Measurements from ENCODE around the gene SPAG17.
"Not testable (repeated sequence)": the region's sequence is repeated elsewhere in the genome, so short reads cannot be mapped to it uniquely, and the experiment has no call there.

The SPAG17 gene

GRCh38 chr1:117971777-117972176 lies 213.3 kb downstream of the SPAG17 start:
- DNase-seq (ENCODE audit: low read depth), result no peak

DNA sequence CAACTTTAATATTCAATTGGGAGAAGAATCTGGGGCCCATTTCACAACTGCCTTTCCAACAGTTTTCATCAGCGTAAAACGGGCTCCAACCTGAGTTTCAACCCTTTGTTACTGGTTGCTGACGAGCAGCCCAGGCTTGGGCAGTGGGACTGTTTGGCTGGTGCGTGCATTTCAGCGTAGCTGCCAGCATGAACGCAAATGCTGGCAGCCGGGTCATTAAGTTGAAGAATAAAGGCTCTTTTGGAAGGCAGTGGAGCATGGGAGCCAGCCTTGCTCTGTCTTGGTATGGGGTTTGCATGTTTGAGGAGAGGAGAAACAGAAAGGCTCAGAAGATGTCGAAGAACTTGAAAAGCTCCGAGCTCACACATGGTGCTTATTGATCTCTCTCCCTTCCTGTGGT lies 214.8 kb downstream of the SPAG17 start:
- DNase-seq (ENCODE audit: low read depth), result no peak

DNA sequence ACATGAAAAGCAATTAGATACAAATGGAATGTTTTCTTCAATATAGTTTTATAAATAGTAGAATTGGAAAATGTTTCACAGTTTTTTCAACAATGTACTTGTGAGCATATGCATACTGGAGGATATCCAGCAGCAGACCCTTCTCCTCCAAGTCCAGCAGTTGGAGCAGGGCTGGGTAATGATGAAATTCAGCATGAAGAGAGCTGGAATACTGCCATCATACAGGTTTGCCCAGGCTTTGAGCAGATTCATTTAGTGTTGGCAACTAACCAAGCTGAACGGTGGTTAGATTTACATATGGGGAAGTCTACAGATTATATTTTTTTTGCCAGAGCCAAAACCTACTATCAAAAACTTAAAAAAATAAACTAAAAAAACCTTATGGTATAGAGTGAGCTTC lies 217.1 kb downstream of the SPAG17 start:
- DNase-seq (ENCODE audit: low read depth), result no peak

GRCh38 chr1:117967477-117967876 lies 217.6 kb downstream of the SPAG17 start:
- DNase-seq (ENCODE audit: low read depth), result no peak

DNA sequence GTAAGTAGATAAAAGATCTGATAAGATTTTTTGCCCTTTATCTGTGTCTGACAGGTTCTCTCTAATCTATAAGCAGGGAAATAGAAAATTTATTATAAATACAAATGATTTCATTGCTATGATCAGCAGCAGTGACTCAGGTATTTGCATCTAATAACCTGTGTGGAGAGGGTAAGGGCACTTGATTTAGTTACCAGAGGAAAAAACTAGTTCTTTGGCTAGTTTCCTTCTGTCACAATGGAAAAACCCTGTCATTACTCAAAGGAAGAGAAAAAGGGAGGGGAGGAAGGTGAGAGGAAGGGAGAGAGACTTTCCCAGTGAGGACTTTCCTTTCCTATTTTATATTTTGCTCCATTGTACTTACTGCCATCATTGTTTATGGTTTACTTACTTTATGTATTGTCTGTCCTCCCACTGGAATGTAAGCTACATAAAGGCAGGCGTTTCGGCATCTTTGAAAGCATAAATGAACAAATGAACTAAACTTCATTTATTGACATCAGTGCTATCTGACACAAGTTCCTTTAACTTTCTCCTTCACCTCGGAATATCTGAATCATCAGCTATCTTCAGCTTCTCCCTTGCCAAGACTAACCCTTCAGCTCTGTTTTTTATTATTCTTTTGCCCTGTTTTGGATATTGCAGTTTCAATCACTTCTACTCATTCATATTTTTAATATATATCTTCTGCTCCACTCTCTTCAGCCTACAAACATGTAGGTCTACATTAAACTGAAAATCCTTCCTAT lies 220.6 kb downstream of the SPAG17 start:
- DNase-seq (ENCODE audit: low read depth), result no peak

DNA sequence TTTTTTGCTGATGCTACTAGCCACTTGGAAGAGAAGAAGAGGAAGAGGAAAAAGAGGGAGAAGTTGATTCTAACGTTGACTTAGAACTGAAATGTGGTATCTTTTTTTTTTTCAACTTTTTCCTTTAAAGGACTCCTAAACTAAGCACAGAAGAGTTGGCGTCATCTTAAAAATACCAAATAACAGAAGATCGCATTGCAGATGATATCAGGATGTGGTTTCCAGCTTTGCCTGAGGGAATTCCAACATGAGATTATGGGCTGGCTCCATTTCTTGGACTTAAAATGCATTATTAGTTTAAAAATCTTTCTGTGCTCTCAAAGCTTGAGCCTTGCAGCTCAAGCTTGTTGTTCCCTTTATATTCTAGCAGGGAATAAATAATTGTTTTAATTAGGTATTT lies 225.7 kb downstream of the SPAG17 start:
- DNase-seq (ENCODE audit: low read depth), result no peak

DNA sequence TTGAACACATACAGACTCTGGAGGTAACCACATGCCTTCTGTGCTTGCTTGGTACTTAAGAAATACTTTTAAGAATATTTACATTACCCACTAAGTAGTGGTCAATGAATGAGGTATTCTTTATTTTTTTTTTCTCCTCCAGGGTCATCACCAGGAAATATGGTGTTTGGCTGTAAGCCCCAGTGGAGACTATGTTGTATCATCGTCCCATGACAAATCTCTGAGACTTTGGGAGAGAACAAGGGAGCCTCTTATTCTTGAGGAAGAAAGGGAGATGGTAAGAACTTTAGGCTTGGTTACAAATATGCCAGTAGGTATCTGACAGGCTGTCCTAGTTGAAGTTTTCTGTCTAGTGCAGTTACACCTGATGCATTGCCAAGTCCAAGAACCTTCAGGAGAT lies 232.6 kb downstream of the SPAG17 start:
- no peak for DNase-seq (ENCODE audit: low read depth)

DNA sequence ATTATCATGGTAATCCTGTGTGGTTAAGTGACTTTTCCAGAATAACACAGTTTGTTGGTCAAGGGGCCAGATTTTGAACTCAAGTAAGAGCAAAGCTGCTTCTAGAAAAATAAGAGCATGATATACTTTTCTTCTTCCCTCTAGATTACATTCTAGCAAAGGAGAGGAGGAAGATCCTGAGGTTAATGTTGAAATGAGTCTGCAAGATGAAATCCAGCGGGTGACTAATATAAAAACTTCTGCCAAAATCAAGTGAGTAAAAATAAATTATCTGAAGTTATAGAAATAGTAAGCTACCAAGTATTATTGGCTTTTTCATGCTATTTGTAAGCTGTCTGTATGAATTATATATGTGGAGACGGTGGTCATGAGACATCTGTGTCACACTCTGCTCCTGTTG lies 242.7 kb downstream of the SPAG17 start:
- no peak for DNase-seq (ENCODE audit: low read depth)

- DNase-seq (ENCODE audit: low read depth), result no peak
These were observed 251.3 kb downstream of the SPAG17 start for GRCh38 chr1:117933769-117934168.

DNA sequence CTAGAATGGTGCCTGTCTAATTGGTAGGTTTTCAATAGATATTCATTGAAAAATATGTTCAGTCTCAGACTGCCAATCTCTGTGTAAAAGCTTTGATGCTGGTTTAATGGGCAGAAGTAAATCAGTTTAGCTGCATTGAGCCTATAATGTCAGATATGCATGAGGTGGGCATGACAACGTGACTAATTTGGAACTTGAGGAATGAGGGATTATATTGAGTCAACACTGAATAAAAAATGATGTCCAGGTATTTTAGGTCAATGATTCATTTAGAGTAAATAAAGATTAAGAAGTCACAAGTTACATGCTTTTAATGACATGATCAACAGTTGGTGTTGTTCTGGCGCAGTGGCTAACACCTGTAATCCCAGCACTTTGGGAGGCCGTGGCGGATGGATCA lies 252.5 kb downstream of the SPAG17 start:
- no peak for DNase-seq (ENCODE audit: low read depth)

GRCh38 chr1:117930484-117930883 lies 254.5 kb downstream of the SPAG17 start:
- no peak for DNase-seq (ENCODE audit: low read depth)

GRCh38 chr1:117930173-117930447 lies 254.9 kb downstream of the SPAG17 start:
- DNase-seq (ENCODE audit: low read depth), result no peak

GRCh38 chr1:117929343-117930172 lies 255.5 kb downstream of the SPAG17 start, which contains the start of the genes GDAP2 and WDR3:
TSS of gene GDAP2 (minus strand) at chr1:117929621. CDS start at chr1:117920357, 9,264 bp downstream.
TSS of gene WDR3 (plus strand) at chr1:117929739. CDS start at chr1:117933320, 3,581 bp downstream.
- DNase-seq (ENCODE audit: low read depth), result peak; percentile 94

GRCh38 chr1:117928881-117929342 lies 256.1 kb downstream of the SPAG17 start:
- peak; percentile 1 for DNase-seq (ENCODE audit: low read depth)

- DNase-seq (ENCODE audit: low read depth), result no peak
These were observed 259.0 kb downstream of the SPAG17 start for GRCh38 chr1:117925981-117926380.

DNA sequence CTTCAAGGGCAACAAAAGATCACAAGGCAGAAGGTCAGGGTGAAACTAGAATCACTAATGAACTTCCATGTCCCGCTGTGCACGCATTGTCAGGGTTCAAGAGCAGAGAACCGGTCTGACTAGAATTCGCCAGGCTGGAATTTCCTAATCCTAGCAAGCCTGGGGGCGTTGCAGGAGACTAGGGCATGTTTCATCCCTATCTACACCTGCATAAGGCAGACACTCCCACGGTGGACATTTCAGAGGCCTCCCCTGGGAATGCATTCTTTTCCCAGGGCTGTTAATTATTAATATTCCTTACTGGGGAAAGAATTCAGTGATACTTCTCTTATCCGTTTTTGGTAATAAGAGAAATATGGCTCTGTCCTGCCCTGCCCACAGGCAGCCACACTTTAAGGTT lies 262.3 kb downstream of the SPAG17 start:
- DNase-seq (ENCODE audit: low read depth), result not testable (repeated sequence)

- no peak for DNase-seq (ENCODE audit: low read depth)
These were observed 263.0 kb downstream of the SPAG17 start for GRCh38 chr1:117921991-117922390.

DNA sequence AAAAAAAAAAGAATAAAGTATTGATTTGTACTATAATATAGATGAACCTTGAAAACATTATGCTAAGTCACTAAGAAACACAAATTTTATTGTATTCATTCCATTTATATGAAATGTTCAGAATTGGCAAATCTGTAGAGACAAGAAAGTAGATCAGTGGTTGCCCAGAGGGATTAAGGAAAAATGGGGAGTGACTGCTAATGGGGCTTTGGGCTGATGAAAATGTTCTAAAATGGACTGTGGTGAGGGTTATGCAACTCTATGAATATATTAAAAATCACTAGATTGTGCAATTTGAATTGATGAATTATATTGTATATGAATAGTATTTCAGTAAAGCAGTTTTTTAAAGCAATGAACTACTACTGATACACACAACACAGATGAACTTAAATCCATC lies 265.7 kb downstream of the SPAG17 start:
- no peak for DNase-seq (ENCODE audit: low read depth)

DNA sequence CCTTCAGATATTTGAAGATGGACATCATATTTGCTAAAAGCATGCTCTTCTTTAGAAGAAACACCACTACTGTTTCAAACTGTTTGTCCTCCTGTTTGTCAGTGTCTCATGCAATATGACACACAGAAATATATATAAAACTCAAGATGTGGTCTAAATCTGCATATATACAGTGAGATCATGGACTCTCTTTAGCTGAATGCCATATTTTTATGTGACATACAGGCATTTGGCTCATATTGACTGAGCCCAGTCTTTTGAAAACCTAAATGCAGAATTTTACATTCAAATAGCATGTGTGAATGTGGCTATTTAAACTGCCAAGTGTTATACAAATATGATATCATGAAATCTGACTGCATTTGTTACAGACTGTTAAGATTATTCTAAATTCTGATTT lies 274.0 kb downstream of the SPAG17 start:
- DNase-seq (ENCODE audit: low read depth), result no peak

DNA sequence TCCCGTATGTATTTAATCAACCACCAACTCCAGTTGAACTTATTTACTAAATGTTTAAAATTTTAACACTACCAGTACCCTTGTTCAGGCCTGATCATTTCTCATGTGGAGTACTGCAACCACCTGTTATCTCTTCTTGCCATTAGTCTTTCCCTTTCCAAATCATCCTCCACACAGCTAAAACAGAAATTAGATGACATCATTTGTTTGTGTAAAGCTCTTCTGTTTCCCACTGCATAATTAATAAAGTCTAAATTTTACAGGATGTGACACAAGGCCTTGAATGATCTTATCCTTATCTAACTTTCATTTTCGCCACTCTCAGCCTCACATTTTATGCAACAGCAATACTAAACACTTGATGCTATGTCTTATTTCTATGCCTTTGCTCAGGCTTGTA lies 280.0 kb downstream of the SPAG17 start:
- DNase-seq (ENCODE audit: low read depth), result no peak

GRCh38 chr1:117904485-117904884 lies 280.5 kb downstream of the SPAG17 start:
- no peak for DNase-seq (ENCODE audit: low read depth)
